LNCaP clone FGC (cell line): ENCODE data around the gene CNOT10.

Experiments used
- DNase-seq: peaks from one replicate; pipeline ENCODE4 v3.0.0-alpha.2; 2011; ENCODE audit warnings: low read depth
- H3K4me3 ChIP-seq: 2 replicates; pipeline ENCODE4 v1.5.1; 2011; ENCODE audit warnings: mild to moderate bottlenecking, low read depth, low read length, control low read depth
- CTCF ChIP-seq: IDR thresholded peaks from 2 replicates; pipeline ENCODE4 v1.5.1; 2012; ENCODE audit warnings: mild to moderate bottlenecking; ENCODE audit not compliant: control insufficient read depth, insufficient read depth; ENCODE audit errors: extremely low read depth

CNOT10 gene

DNA sequence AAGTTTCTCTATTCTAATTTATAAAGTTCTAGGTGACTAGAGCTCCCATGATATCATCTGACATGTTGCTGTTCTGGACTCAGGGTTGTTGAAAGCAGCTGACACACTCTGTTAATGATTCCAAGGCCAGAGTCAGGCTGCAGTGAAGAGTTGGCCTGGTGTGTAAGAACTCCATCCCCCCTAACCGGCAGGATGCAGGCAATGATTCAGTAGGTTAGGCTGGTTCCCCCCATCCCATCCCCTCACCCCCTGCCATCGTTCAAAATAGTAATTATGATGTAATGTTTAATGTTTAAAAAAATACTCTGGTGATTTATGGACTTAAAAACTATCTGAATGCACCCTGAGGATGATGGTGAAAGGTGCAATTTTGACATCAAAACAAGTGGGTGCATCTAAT is 128.2 kb downstream of the CNOT10 start:
- DNase-seq = no peak
- TF ChIP-seq CTCF = no peak
- no peak overlapping the region for H3K4me3 ChIP-seq

GRCh38 chr3:32814361-32814760 is 129.4 kb downstream of the CNOT10 start:
- DNase-seq = no peak
- no peak overlapping the region for H3K4me3 ChIP-seq
- TF ChIP-seq CTCF = no peak

DNA sequence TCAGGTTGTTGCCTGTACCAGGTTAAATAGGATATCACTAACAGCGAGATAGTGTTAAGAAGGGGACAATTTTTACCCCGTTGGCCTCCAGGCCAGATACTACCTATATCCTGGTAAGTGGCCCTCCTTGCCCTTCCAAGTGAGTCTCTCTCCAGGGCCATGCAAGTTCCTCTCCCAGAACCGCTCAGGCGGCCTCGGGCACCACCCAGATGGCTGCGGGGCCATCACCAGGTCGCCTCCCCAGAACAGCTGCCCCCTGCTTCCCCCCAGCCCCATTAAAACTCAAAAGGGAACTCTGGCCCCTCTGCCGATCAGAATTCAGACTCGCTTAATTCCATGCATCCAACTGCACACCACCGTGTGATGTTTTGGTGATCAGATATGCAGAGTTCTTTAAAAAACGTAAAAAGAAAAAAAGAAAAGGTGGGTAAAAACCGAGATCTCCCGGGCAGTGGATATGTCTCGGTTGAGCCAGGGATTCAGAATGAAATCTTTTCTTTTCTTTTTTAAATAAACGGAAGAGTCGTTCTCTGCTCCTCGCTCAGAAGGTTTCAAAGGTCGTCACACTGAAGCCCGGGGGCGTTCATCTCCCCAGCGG is 131.0 kb downstream of the CNOT10 start:
- no peak for TF ChIP-seq CTCF
- DNase-seq = no peak
- H3K4me3 ChIP-seq = no peak overlapping the region

DNA sequence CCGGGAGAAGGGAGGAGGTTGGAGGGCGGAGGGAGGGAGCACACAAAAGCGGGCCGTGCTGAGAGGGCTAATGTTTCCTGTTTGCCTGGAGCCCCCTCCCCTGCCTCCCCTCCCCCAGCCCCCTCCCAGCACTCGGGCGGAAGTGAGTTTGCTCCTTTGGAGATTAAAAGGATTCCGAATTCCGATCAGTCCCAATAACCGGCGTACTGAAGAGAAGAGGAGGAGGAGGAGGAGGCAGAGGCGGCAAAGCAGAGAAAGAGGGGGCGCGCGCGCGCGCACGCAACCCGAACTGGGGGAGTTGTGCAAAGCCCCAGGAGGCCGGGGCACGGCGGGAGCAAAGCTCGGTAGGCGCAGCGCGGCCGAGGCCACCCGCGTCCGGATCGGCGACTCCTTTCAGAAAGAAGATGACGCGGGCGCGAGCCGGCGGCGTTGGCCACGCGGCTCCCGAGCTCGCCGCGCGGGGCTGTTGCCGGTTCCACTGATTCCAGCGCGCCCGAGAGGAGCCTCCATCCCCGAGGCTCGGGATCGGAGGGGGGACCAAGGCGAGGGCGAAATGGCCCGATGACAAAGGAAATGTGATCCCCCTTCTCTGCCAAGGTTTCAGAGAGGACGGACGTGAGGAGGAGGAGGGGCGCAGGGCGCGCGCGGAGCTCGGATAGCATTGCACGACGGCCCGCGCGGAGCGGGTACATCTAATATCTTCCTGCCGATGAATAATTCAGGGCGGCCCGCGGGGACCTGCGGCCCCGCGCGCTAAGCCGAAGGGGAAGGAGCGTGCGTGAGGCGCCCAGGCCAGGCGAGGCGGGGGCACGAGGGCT is 131.7 kb downstream of the CNOT10 start:
- no peak for TF ChIP-seq CTCF
- DNase-seq = no peak
- H3K4me3 ChIP-seq = no peak overlapping the region

- DNase-seq = no peak
- no peak for TF ChIP-seq CTCF
- H3K4me3 ChIP-seq = no peak overlapping the region
Observed at GRCh38 chr3:32817257-32817557, 132.2 kb downstream of the CNOT10 start.

- H3K4me3 ChIP-seq = no peak within 1 kb of the TSS
- no peak for DNase-seq
- TF ChIP-seq CTCF = no peak
Observed at GRCh38 chr3:32817558-32818228, 132.7 kb downstream of the CNOT10 start, which contains the start of gene TRIM71. Gene TRIM71 (plus strand): TSS chr3:32817997. CDS start chr3:32818081, 84 bp downstream.
